Endothelial cell of umbilical vein (primary cell): ENCODE results near the gene LTO1.

Experiments used
- CTCF ChIP-seq, 2 donors: IDR thresholded peaks; 1 replicate in 1 of 2; 2 replicates in 1 of 2; pipeline ENCODE4 v1.5.1; 2011; ENCODE audit warnings: low read length in 2 of 2, mild to moderate bottlenecking in 2 of 2, moderate library complexity in 2 of 2, control low read depth in 1 of 2, inconsistent platforms in 1 of 2, low read depth in 1 of 2; ENCODE audit not compliant: insufficient read depth in 1 of 2; ENCODE audit errors: extremely low read depth in 1 of 2
- EZH2 ChIP-seq: IDR thresholded peaks from 2 replicates; pipeline ENCODE4 v1.6.1; 2012; ENCODE audit warnings: borderline replicate concordance, low read depth, mild to moderate bottlenecking, moderate library complexity, low read length, inconsistent platforms; ENCODE audit not compliant: severe bottlenecking
- MAX ChIP-seq: IDR thresholded peaks from 2 replicates; pipeline ENCODE4 v1.6.1; 2011; ENCODE audit not compliant: insufficient read depth, insufficient read length
- POLR2A ChIP-seq: IDR thresholded peaks from 2 replicates; pipeline ENCODE4 v1.6.1; 2012; ENCODE audit warnings: low read depth, mild to moderate bottlenecking, control low read depth, low read length
- POLR2AphosphoS5 ChIP-seq: IDR thresholded peaks from 2 replicates; pipeline ENCODE4 v1.6.1; 2012; ENCODE audit warnings: low read depth, mild to moderate bottlenecking, control low read depth, low read length, moderate library complexity; ENCODE audit not compliant: insufficient read depth

GRCh38 chr11:69646493-69647389, 28.4 kb downstream of the LTO1 start:
- TF ChIP-seq POLR2A (peak; percentile 28), CTCF (IDR thresholded peaks at IDR 0.05; ENCODE audit: extremely low read depth in 1 of 2, insufficient read depth in 1 of 2, low read depth in 1 of 2, low read length in 2 of 2) (no peak), EZH2 (no peak), MAX (no peak), POLR2AphosphoS5 (no peak)
